T-helper 2 cell treated with Interferon-gamma antibody and Interleukin-4, amounts not matched to agents 5 μg/mL and 100 μg/mL, for 36 hours (primary cell): ENCODE results near the gene DCDC1.

Experiments used
- DNase-seq: peaks from one replicate; pipeline ENCODE4 v3.0.0; 2021; ENCODE audit warnings: low spot score
- H3K27ac Mint-ChIP-seq: one replicate; pipeline ENCODE4 v1.8.0; 2021; ENCODE audit warnings: mild to moderate bottlenecking, mixed read lengths
- H3K27me3 Mint-ChIP-seq: one replicate; pipeline ENCODE4 v1.8.0; 2021; ENCODE audit warnings: low read depth, mixed read lengths
- H3K36me3 Mint-ChIP-seq: one replicate; pipeline ENCODE4 v1.8.0; 2021; ENCODE audit warnings: low read depth, mixed read lengths
- H3K4me1 Mint-ChIP-seq: one replicate; pipeline ENCODE4 v1.8.0; 2021; ENCODE audit warnings: low read depth, mixed read lengths
- H3K4me3 Mint-ChIP-seq: one replicate; pipeline ENCODE4 v1.8.0; 2022; ENCODE audit warnings: mild to moderate bottlenecking, moderate library complexity, mixed read lengths
- H3K9me3 Mint-ChIP-seq: one replicate; pipeline ENCODE4 v1.8.0; 2021; ENCODE audit warnings: mixed read lengths

The DCDC1 gene

DNA sequence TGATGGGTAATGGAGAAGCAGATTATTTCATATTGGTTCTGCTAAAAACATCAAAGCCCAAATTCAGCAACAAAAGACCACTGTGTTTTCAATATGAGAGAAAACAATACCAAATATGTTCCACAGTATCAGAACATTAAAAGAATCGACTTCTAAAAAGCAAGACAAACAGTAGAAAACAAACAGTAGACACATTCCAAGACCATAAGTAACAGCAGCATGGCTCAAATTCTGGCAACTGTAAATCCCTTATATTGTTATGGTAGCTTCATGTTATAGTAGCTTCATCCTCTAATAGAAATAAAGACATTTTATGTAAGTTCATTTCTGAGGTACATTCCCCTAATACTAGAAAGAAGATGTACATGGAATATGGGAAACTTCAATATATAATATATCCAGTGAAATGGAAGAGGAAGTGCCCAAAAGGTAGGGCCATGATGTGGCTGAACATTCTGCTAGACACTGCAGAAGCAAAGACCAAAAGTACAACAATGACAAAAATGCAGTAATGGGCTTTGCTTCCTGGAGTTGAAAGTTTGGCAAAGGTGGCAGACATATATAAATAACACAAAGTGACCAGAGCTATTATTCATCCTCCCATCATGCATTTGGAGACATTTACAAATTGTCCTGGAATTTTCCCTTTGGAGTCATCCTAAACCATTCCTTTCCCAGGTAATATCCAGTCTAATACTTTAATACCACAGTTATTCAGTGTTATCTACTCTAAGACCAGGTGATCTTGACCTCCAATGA, 299.9 kb downstream of the DCDC1 start:
- H3K27me3 Mint-ChIP-seq = no peaks in the 10 kb centered on the region
- no peaks in the 10 kb centered on the region for H3K36me3 Mint-ChIP-seq
- no peak overlapping the region for H3K4me3 Mint-ChIP-seq
- H3K27ac Mint-ChIP-seq = no peak overlapping the region
- no peaks in the 10 kb centered on the region for H3K9me3 Mint-ChIP-seq
- no peaks in the 10 kb centered on the region for H3K4me1 Mint-ChIP-seq
- no peak for DNase-seq

DNA sequence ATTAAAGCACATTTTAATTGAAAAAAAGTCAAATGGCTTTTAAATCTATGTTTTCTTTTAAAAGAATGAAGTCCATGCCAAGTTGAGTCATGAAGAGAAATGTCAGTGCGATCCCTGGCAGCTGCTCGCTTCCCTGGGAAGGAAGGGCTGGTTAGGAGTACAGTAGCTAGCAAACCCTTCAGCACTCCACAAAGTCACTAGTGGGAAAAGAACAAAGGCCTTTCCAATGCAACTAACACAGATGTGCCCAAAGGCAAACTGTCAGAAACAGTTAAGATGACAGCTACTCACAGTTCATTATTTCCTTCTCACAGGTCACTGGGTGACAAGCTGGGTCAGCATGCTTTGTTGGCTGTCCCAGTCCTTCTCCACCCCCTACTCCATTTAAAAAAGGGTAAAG, 308.7 kb downstream of the DCDC1 start:
- DNase-seq = no peak
- H3K36me3 Mint-ChIP-seq = no peaks in the 10 kb centered on the region
- no peaks in the 10 kb centered on the region for H3K4me1 Mint-ChIP-seq
- H3K9me3 Mint-ChIP-seq = no peaks in the 10 kb centered on the region
- no peak overlapping the region for H3K27ac Mint-ChIP-seq
- H3K27me3 Mint-ChIP-seq = no peaks in the 10 kb centered on the region
- H3K4me3 Mint-ChIP-seq = no peak overlapping the region

DNA sequence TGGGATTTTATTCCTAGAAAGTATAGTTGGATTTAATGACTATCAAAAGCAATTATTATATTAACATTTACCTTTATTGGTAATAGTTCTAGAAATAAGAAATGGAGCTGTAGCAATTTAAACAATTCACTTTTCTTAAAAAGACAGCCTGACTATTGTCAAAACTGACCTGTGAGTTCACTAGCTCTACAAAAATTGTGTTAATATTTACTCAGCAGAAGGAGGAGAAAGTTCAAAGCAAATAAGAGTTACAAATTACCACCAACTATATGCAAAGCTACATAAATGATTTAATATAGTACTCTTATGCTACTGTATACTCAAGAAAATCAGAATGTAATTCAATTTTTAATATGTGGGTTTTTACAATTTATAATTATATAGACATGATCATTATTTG, 310.0 kb downstream of the DCDC1 start:
- Mint-ChIP-seq H3K9me3 (no peaks in the 10 kb centered on the region), H3K4me1 (no peaks in the 10 kb centered on the region), H3K27ac (no peak overlapping the region), H3K27me3 (no peaks in the 10 kb centered on the region), H3K4me3 (no peak overlapping the region), H3K36me3 (no peaks in the 10 kb centered on the region)
- DNase-seq = no peak

DNA sequence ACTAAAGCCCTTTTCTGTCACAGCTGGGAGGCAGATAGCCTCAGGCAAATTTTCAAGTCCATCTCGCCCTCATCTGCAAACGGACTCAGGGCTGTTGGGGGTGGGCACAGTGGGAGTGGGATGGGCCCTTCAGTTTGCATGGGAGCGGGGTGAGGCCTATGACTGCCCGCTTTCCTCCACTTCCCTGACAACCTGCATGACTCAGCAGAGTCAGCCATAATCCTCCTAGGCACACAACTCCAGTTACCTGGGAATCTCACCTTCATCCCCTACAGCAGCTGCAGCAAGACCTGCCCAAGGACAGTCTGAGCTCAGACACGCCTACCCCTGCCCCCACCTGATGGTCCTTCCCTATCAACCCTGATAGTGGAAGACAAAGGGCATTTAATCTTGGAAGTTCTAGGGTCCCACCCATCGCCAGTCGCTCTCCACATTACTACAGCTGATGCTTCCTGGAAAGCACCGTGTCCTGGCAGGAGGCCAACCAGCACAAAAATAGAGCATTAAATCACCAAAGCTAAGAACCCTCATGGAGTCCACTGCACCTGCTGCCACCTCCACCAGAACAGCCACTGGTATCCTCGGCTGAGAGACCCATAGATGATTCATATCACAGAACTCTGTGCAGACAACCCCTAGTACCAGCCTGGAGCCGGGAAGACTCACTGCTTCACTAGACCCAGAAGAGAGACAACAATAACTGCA, 319.3 kb downstream of the DCDC1 start:
- DNase-seq = no peak
- Mint-ChIP-seq H3K4me1 (no peaks in the 10 kb centered on the region), H3K4me3 (no peak overlapping the region), H3K36me3 (no peaks in the 10 kb centered on the region), H3K27ac (no peak overlapping the region), H3K27me3 (no peaks in the 10 kb centered on the region), H3K9me3 (peaks cover 22% of the 10 kb centered on the region)

DNA sequence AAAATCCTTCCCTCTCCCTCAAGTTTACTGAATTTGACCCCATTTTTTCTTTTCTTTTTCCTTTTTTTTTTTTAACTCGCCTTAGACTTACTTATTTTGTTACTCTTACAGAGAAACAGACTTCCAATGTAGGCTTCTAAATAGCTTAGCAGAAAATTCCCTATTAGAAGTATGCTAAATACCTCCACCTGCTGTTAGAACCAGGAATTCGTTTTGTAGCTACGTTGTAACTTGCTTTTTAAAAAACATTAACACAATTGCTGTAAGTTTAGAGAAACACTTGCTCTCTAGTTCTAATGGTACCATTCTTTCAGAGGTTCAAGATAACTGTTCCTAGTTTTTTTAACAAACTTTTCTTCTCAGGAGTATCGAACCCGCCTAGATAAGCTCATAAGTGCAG, 324.2 kb downstream of the DCDC1 start:
- no peaks in the 10 kb centered on the region for H3K27me3 Mint-ChIP-seq
- no peak for DNase-seq
- peaks cover 6% of the 10 kb centered on the region for H3K9me3 Mint-ChIP-seq
- no peaks in the 10 kb centered on the region for H3K4me1 Mint-ChIP-seq
- H3K36me3 Mint-ChIP-seq = no peaks in the 10 kb centered on the region
- no peak overlapping the region for H3K27ac Mint-ChIP-seq
- no peak overlapping the region for H3K4me3 Mint-ChIP-seq

DNA sequence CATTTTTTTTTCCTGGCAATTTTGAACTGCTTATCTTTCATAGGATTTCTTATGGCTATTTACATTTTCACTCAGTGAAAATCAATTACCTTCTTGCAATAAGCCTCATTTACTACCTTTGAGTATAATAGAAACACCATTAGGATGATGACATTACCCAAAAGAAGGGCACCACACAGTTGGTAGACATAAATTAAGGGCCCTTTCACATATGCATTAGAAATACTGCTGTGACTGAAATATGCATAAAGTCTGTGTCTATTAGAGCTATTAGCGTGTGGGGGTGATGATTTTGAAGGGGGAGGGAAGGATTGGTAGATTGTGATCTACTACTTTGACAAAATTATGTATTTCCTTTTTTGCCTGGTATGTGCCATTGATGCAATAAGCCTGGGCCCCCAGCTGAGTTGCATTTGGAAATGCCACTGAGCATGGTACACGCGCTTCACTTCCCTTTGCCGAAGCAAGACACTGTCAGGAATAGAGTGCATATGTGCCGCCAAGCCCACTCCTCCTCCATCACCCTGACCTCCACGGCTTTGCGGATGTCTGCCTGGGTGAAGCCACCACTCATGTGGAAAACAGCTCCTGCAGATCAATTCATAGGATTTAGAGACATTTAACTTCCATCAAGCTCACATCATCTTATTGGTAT, 339.3 kb downstream of the DCDC1 start:
- H3K27ac Mint-ChIP-seq = no peak overlapping the region
- H3K4me3 Mint-ChIP-seq = no peak overlapping the region
- no peaks in the 10 kb centered on the region for H3K4me1 Mint-ChIP-seq
- no peaks in the 10 kb centered on the region for H3K36me3 Mint-ChIP-seq
- H3K27me3 Mint-ChIP-seq = no peaks in the 10 kb centered on the region
- no peak for DNase-seq
- H3K9me3 Mint-ChIP-seq = no peaks in the 10 kb centered on the region

DNA sequence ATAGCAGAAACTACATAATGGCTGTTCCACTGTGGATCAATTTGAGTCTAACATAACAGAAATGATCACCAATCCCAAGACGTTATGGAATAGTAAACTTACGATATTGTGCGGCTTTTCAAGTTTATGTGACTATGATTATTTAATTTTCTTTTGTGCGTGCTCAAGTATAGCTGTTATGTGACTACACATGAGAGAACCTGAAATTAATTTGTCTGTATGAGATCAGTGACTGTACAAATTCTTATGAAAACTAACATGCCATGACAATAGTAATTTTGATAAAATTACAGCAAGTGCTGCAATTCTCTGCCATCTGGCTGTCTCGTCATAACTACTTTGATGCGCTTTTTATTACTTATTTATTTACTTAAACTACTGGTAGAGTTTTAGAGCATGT, 343.2 kb downstream of the DCDC1 start:
- Mint-ChIP-seq H3K4me1 (no peaks in the 10 kb centered on the region), H3K36me3 (no peaks in the 10 kb centered on the region), H3K4me3 (no peak overlapping the region), H3K9me3 (no peaks in the 10 kb centered on the region), H3K27ac (no peak overlapping the region), H3K27me3 (no peaks in the 10 kb centered on the region)
- DNase-seq = no peak

DNA sequence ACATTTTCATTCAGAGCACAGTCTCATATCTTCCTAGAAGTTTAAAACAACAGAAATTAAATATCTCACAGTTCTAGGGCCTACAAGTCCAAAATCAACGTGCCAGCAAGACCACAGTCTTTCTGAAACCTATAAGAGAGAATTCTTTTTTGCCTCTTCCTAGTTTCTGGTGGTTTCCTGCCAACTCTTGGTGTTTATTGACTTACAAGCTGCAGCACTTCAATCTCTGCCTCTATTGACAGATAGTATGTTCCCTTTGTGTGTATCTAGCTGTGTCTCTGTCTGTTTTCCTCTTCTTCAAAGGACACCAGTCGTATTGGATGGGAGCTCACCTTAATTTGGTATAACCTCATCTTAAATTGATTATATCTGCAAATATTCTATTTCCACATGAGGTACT, 347.5 kb downstream of the DCDC1 start:
- H3K4me1 Mint-ChIP-seq = no peaks in the 10 kb centered on the region
- H3K36me3 Mint-ChIP-seq = no peaks in the 10 kb centered on the region
- H3K27me3 Mint-ChIP-seq = no peaks in the 10 kb centered on the region
- no peak overlapping the region for H3K27ac Mint-ChIP-seq
- no peak overlapping the region for H3K4me3 Mint-ChIP-seq
- no peaks in the 10 kb centered on the region for H3K9me3 Mint-ChIP-seq
- no peak for DNase-seq

DNA sequence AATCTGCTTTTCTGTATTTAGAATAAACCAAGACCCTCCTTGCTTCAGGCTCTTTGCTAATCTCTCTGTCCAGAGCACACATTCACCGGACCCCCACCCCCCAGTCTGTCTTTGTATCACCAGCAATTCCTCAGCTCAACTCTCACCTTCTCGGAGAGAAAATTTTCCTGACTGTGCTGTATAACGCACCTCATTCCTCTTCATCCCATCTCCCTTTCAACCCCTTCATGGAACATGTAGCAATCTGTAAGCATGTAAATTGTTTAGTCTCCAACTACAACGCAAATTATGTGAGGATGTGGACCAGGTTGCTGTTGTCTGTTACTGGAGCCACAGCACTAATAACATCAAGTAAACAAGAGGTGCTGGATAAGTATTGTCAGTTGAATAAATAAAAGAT, 349.8 kb downstream of the DCDC1 start:
- DNase-seq = no peak
- H3K36me3 Mint-ChIP-seq = no peaks in the 10 kb centered on the region
- H3K4me1 Mint-ChIP-seq = no peaks in the 10 kb centered on the region
- H3K27me3 Mint-ChIP-seq = no peaks in the 10 kb centered on the region
- H3K9me3 Mint-ChIP-seq = no peaks in the 10 kb centered on the region
- H3K4me3 Mint-ChIP-seq = no peak overlapping the region
- no peak overlapping the region for H3K27ac Mint-ChIP-seq

DNA sequence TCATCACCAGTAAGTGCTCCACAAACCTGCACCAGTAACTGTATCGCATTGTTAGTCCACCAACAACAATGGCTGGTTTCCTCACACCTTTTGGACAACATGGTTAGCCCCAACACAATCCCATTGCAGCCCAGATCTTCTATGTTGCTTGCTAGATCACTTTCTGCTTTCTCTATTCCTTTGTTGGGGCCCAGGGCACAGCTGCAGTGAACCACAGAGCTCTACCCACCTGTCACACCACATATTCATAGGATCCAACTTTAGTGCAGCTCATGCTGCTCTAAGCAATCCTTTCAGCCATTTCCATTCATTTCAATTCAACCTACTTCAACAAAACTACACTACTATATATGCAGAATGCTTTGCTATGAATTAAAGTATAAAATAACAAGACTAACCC, 364.3 kb downstream of the DCDC1 start:
- Mint-ChIP-seq H3K36me3 (no peaks in the 10 kb centered on the region), H3K27me3 (no peaks in the 10 kb centered on the region), H3K4me1 (no peaks in the 10 kb centered on the region), H3K9me3 (peaks cover 7% of the 10 kb centered on the region), H3K4me3 (no peak overlapping the region), H3K27ac (no peak overlapping the region)
- DNase-seq = no peak

DNA sequence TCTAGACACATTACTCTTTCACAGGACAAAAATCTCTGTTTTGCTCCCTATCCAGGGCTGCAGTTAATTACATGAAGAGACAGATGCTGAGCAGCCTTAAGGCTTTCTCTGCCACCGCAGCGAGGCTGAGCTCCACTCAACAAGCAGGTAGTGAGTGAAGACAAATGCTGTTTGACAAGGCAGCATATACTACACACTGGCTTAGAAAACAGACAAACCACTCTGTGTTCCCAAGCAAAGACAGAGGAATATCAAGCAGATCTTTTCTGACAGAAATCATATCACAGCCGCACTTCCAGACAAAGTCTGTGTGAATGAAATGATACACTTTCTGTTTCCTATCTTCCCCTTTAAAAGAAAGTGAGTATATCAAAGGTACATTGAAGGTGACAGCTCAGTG, 368.1 kb downstream of the DCDC1 start:
- no peak overlapping the region for H3K27ac Mint-ChIP-seq
- H3K4me1 Mint-ChIP-seq = no peaks in the 10 kb centered on the region
- DNase-seq = no peak
- no peak overlapping the region for H3K4me3 Mint-ChIP-seq
- H3K9me3 Mint-ChIP-seq = peaks cover 7% of the 10 kb centered on the region
- no peaks in the 10 kb centered on the region for H3K36me3 Mint-ChIP-seq
- no peaks in the 10 kb centered on the region for H3K27me3 Mint-ChIP-seq

DNA sequence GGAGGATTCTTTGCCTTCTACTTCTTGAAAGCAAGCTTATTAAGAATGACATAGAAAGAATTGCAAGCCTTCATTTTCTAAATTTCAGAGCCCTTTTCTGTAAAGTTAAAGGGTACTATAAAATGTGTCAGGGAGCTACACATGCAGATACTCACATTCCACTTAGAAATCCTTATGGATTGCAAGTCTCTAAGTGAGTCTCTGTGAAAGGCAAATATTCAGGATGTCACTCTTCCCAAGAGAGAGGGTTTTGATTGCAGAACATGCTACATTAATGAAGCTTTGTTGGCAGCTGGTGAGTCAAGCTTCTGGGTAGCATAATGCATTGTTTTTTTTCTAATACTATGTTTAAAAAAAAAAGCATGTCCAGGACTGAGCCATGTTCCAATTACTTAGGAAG, 369.2 kb downstream of the DCDC1 start:
- Mint-ChIP-seq H3K27ac (no peak overlapping the region), H3K36me3 (no peaks in the 10 kb centered on the region), H3K9me3 (no peaks in the 10 kb centered on the region)

DNA sequence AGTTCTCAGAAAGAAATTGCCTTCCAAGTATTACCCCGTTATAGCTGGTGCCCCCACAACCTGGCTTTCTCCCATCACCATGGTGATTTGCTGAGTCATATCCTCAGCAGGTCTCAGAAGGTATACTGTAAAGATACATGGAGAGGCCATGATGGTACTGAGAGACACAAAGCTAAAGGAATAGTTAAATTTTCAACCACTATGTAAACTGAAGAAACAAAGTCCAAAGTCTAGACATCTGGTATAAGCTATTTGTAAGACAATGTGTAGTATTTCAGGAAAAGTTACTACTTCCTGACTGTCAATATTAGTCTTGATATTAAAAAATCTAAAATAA, 377.1 kb downstream of the DCDC1 start:
- peaks cover 3% of the 10 kb centered on the region for H3K4me1 Mint-ChIP-seq
- DNase-seq = no peak
- no peaks in the 10 kb centered on the region for H3K36me3 Mint-ChIP-seq
- no peak overlapping the region for H3K4me3 Mint-ChIP-seq
- no peaks in the 10 kb centered on the region for H3K9me3 Mint-ChIP-seq
- H3K27ac Mint-ChIP-seq = no peak overlapping the region
- no peaks in the 10 kb centered on the region for H3K27me3 Mint-ChIP-seq

More for the DNA sequence above, 369.2 kb downstream of the DCDC1 start:
- H3K4me3 Mint-ChIP-seq = no peak overlapping the region
- H3K27me3 Mint-ChIP-seq = no peaks in the 10 kb centered on the region
- DNase-seq = no peak
- no peaks in the 10 kb centered on the region for H3K4me1 Mint-ChIP-seq

DNA sequence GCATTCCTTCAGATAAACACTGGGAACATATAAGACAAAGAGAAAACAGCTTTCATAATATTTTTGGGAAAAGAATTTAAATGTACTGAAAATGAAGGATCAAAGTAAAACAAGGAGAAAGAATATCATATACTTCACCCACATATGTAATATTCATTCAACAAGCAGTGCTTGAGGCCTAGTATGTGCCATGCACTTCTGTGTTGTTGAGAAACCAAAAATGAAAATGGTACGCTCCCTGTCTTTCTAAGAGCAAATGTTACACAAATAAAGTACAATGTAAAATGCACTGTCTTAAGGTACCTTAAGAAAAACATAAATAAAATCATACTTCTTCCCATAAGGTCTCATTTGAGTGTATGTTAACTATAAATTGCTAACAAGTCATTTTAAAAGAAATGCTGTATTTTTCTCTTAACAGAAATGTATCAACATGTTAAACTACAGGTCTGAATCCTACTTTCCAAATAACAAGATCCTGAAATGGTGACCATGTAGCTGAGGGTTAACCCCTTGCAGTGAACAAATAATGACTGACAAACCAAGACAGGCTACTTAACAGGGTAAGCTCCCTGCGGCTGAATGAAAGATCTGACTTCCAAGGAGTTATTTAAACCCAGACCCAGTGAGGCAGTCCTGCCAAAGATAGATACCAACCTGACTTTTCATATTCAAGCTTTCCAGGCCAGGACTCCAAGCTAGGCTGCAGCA, 377.6 kb downstream of the DCDC1 start:
- Mint-ChIP-seq H3K27me3 (no peaks in the 10 kb centered on the region), H3K9me3 (no peaks in the 10 kb centered on the region), H3K4me1 (peaks cover 3% of the 10 kb centered on the region), H3K4me3 (no peak overlapping the region), H3K36me3 (no peaks in the 10 kb centered on the region), H3K27ac (no peak overlapping the region)
- DNase-seq = no peak
